Retinal pigment epithelial cell (primary cell): ENCODE results near the gene AGTPBP1.

ENCODE experiments used
- DNase-seq: peaks from one replicate; pipeline ENCODE4 v3.0.0-alpha.2; 2010; ENCODE audit warnings: low read depth
- H3K4me3 ChIP-seq: 2 replicates; pipeline ENCODE4 v1.5.1; 2011; ENCODE audit warnings: mild to moderate bottlenecking, low read length, control low read depth, moderate library complexity
- CTCF ChIP-seq: conservative IDR thresholded peaks from 2 replicates; pipeline ENCODE4 v1.5.1; 2011; ENCODE audit warnings: low read depth, low read length, control low read depth, inconsistent platforms

The AGTPBP1 gene

GRCh38 chr9:85630676-85631075, 111.1 kb downstream of the AGTPBP1 start:
- TF ChIP-seq CTCF: no peak
- no peak overlapping the region for H3K4me3 ChIP-seq
- DNase-seq: no peak

GRCh38 chr9:85617141-85617670, 124.5 kb downstream of the AGTPBP1 start:
- TF ChIP-seq CTCF: no peak
- H3K4me3 ChIP-seq: no peak overlapping the region
- DNase-seq: no peak

GRCh38 chr9:85615792-85616191, 126.0 kb downstream of the AGTPBP1 start:
- H3K4me3 ChIP-seq: no peak overlapping the region
- no peak for TF ChIP-seq CTCF
- DNase-seq: no peak

GRCh38 chr9:85610074-85610860, 131.5 kb downstream of the AGTPBP1 start:
- TF ChIP-seq CTCF: peak; percentile 84
- DNase-seq: peak; percentile 23
- H3K4me3 ChIP-seq: no peak overlapping the region

- no peak for DNase-seq
- H3K4me3 ChIP-seq: no peak overlapping the region
- no peak for TF ChIP-seq CTCF
Measured at GRCh38 chr9:85605905-85606304, 135.8 kb downstream of the AGTPBP1 start.

- no peak overlapping the region for H3K4me3 ChIP-seq
- TF ChIP-seq CTCF: no peak
- no peak for DNase-seq
Measured at GRCh38 chr9:85603936-85604335, 137.8 kb downstream of the AGTPBP1 start.

GRCh38 chr9:85602742-85603141, 139.0 kb downstream of the AGTPBP1 start:
- TF ChIP-seq CTCF: no peak
- DNase-seq: no peak
- no peak overlapping the region for H3K4me3 ChIP-seq
